GM18519 (cell line): Measurements from ENCODE around the gene PHLDA2.
"Not testable (repeated sequence)": the region's sequence is repeated elsewhere in the genome, so short reads cannot be mapped to it uniquely, and the experiment has no call there.

ENCODE experiments used
- ATAC-seq: cut with Tn5 transposase; IDR thresholded peaks from one replicate; pipeline ENCODE4 v1.9.1; 2021; ENCODE audit warnings: mild to moderate bottlenecking, moderate library complexity; ENCODE audit not compliant: unreplicated experiment, low FRiP score

The PHLDA2 gene

GRCh38 chr11:2945757-2946287 lies 16.6 kb upstream of the PHLDA2 start:
- no peak for ATAC-seq

GRCh38 chr11:2945031-2945756 lies 16.0 kb upstream of the PHLDA2 start:
- ATAC-seq: no peak

- ATAC-seq: no peak
Measured at GRCh38 chr11:2944530-2944929, 15.3 kb upstream of the PHLDA2 start.

- ATAC-seq: no peak
Measured at GRCh38 chr11:2943711-2944118, 14.5 kb upstream of the PHLDA2 start.

GRCh38 chr11:2942872-2943710 lies 13.9 kb upstream of the PHLDA2 start:
- ATAC-seq: no peak

- no peak for ATAC-seq
Measured at GRCh38 chr11:2942447-2942846, 13.2 kb upstream of the PHLDA2 start.

- ATAC-seq: no peak
Measured at GRCh38 chr11:2940921-2941821, 12.0 kb upstream of the PHLDA2 start.

GRCh38 chr11:2940147-2940920 lies 11.1 kb upstream of the PHLDA2 start:
- ATAC-seq: no peak

GRCh38 chr11:2938458-2939418 lies 9.5 kb upstream of the PHLDA2 start:
- not testable (repeated sequence) for ATAC-seq

- not testable (repeated sequence) for ATAC-seq
Measured at GRCh38 chr11:2937641-2938457, 8.6 kb upstream of the PHLDA2 start.

GRCh38 chr11:2934611-2935239 lies 5.5 kb upstream of the PHLDA2 start:
- ATAC-seq: no peak

GRCh38 chr11:2934021-2934550 lies 4.9 kb upstream of the PHLDA2 start:
- no peak for ATAC-seq

GRCh38 chr11:2933375-2934020 lies 4.3 kb upstream of the PHLDA2 start:
- no peak for ATAC-seq

- no peak for ATAC-seq
Measured at GRCh38 chr11:2932850-2933251, 3.6 kb upstream of the PHLDA2 start.

- ATAC-seq: no peak
Measured at GRCh38 chr11:2931771-2932738, 2.8 kb upstream of the PHLDA2 start.

- ATAC-seq: no peak
Measured at GRCh38 chr11:2931420-2931746, 2.2 kb upstream of the PHLDA2 start.
